Superior temporal gyrus (tissue), 1 donor: Measurements from ENCODE around the gene UXS1.

ENCODE experiments used
- DNase-seq: peaks from one replicate; pipeline ENCODE4 v3.0.0-alpha.2; 2016; ENCODE audit errors: extremely low spot score

UXS1 gene

DNA sequence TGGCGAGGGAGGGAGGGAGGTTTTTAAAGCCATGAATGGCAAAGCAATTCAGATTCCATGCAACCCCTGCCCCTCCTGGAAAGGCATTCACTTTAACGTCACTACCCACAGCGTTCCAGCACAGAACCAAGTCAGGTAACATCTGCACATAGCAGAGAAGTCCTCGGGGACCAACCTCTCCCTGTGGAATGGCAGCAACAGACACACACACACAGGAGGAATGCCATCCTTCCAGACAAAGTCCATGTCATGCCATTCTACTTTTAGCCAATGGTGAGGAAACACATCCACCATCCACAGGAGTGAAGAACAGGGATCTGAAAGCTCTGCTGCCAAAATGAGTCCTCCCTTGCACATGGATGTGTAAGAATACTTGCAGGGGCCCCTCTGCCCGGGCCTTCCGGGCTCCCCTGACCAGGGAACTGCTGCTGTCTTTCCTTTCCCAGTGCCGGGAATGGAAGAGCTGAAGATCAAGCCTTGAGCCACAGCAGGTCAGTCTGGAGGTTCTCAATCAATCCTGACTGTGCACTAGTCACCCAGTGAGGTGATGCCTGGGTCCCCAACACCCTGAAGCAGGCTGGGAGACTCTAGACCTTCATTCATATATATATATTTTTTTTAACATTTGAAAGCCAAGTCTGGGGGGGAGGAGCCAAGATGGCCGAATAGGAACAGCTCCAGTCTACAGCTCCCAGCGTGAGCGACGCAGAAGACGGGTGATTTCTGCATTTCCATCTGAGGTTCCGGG, 63.7 kb downstream of the UXS1 start:
- DNase-seq, result no peak

DNA sequence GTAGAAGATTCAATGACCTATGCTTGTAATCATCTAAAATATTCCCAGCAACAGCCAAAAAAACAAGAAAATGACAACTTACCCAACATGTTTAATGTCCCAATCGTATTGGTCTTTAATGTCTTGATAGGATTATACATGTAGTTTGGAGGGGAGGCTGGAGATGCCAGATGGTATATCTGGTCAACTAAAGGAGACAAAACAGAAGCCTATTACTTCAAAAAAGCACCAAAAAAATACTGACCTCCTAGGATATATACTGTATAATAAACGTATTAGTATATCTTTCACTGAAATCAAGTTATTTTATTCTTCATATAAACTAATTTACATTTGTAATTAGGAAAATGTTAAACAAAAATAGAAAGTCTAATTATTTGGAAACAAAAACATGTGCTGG, 64.5 kb downstream of the UXS1 start:
- DNase-seq, result no peak

DNA sequence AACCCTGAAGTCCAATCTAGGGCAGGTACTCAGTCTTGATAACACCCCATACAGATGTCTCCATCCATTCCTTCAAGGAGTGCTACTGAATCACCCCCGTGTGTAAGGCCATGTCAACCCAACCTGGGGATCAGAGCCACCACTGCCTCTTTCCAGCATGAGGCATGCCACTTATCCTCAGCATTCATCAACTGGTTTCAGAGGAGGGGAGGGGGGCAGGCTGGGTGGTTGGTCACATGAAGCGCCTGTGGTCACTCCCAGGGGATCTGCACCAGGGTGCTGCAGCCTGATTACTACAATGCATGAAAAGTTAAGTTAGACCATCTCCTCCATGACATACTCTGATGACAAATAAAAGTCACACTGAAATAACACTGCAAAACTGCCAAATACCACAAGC, 65.0 kb downstream of the UXS1 start:
- DNase-seq, result no peak

- no peak for DNase-seq
These were observed 66.3 kb downstream of the UXS1 start for GRCh38 chr2:106127776-106128268.

- no peak for DNase-seq
These were observed 66.8 kb downstream of the UXS1 start for GRCh38 chr2:106127282-106127771.

DNA sequence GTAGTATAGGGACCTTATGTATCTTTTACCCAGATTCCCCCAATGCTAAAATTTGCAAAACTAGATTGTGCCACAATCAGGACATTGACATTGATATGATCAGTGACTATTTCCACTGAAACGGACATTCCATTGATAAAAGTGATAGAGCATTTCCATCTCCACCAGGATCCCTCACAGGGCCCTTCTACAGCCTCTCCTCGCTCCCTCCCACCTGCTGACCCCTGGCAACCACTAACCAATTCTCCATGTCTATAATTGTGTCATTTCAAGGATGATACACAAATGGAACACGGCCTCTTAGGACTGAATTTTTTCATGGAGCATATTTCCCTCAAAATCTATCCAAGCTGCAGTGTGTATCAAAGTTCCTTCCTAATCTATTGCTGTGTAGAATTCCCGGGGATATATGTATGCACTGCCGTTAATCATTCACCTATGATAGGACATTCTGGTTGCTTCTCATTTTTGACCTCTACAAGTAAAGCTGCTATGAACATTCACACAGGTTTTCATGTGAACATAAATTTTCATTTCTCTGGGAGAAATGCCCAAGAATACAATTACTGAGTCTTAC, 67.3 kb downstream of the UXS1 start:
- no peak for DNase-seq

GRCh38 chr2:106126295-106126694, 67.8 kb downstream of the UXS1 start:
- no peak for DNase-seq

DNA sequence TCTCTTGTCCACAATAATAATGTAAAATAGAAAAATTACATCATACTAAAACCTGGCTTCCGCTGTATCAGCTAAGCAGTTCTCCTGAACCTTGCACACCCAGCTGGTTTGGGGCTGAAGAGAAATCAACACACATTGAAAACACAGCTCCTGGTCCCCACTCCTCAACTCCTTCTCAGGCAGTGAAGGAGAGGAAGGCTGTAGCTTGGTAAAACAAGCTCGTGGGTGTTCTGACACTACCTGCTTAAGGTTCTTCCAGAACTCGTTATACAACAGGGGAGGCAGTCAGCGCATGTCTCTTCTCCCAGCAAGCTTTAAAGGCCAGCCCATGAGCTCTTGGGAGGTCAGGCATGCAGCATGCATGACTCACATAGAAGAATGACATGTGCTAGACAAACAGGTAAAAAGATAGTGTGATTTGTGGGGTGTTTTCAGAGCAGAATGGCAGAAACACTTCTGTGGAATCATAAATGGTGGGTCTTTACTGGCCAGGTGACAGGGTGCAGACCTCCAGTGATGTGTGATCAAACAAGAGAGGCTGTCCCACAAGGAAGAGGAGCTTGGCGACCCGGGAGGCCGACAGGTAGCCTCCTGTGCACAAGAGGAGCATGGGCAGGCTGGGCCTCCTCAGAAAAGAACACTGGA, 69.1 kb downstream of the UXS1 start:
- DNase-seq, result no peak

GRCh38 chr2:106124106-106124756, 69.9 kb downstream of the UXS1 start:
- no peak for DNase-seq

DNA sequence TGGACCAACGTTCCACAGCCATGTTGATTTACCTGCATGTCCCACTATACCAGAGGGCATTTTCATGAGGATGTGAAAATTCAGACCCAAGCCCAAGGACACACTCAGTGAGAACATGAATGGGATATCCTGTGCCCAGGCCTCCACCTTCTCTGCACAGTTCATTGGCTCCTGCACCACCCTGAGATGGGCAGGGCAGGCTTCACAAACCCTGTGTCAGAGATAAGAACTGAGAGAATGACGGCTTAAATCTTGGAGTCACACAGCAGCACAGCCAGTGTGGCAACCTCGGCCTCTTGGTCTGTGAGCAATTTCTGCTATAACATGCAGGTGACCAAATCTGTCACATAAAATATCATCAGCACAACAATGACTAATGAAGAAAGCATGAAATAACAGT, 71.9 kb downstream of the UXS1 start:
- DNase-seq, result no peak

GRCh38 chr2:106120432-106120831, 73.7 kb downstream of the UXS1 start:
- no peak for DNase-seq

- DNase-seq, result no peak
These were observed 75.0 kb downstream of the UXS1 start for GRCh38 chr2:106119074-106119473.

DNA sequence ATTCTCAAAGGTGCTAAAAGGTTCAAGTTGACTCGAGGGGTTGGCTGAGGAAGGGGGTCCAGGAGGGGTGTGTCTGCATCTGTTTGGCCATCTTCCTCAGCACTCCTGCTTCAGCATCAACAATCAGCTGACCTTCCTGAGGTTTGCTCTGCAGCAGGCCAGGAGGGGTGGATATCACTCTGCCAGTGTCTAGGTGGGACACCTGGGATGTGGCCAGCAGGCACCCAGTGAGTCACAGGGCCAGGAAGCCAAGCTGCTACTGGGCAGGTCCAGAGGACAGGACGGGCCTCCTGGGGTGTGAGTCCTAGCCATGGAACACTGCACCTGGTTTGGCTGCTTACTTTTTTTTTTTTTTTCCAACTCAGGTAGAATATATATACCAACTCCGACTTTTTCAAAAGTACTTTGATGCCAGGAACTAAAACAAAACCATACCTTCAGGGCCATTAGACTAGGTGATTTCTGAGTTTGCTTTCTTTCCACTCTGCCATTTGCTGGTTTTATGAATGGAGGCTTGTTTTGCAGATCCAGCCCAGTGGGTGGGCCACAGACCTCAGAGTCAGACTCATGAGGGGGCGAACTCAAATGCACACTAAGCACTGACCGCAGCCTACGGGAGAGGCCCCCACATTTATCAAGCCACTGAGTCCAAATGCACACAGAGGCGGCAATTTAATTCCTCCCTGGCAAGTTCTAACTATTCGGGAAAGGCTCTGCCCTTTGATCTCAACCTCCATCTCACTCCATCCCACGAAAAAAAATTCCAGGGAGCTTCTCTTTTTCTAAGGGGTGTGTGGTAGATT, 76.0 kb downstream of the UXS1 start:
- no peak for DNase-seq

DNA sequence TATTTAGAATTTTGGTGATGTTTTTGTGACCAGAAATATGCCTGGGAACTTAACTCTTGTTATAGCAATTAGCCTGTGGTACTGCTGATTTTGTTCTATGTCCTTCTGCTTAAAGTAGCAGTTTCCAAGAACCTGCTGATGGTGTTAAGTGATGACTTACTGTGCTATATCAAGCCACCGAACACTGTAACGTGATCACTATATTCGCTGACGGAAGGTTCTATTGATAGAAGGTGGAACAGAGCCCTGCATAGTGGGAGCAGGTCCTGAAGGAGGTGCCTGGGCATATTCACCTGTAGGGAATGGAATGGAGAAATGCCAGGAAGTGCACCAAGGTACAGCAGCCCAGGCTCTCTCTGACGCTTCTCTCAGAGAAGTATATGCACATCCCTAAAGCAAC, 76.8 kb downstream of the UXS1 start:
- peak; percentile 32 for DNase-seq

DNA sequence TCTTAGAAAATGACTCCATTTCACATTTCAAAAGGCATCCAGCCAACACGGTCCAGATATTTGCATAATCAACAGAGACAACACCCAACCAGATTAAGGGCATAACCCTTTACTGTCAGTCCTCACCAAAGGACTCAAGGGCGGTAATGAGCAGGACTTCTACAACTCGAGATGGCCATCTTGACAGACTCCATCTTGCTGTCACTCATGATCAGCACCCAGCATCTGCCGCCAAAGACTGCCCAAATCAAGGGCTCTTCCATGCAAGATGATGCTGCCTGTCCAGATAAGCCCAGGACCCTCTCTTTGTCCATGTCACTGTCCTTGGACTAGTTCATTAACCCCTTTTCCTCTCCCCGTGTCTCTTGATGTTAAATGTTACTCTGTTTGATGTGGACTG, 77.9 kb downstream of the UXS1 start:
- DNase-seq, result no peak

DNA sequence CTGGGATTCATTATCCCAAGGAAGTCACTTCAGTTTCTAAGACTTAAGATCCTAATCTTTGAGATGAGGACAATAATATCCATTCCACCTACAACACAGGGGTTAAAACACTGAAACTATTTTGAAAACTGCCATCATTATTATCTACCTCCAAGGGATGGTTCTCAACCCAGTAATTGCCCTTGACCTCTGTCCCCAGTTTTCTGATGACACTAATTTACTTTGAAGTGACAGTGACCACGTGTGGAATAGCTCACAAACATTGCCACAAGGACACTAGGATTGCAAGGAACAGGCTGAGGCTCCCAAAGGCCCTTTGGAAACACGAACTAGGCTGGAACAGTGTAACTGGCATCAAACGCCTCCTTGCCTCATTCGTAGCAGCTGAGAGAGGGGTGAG, 78.4 kb downstream of the UXS1 start:
- no peak for DNase-seq

- no peak for DNase-seq
These were observed 78.9 kb downstream of the UXS1 start for GRCh38 chr2:106115250-106115649.

DNA sequence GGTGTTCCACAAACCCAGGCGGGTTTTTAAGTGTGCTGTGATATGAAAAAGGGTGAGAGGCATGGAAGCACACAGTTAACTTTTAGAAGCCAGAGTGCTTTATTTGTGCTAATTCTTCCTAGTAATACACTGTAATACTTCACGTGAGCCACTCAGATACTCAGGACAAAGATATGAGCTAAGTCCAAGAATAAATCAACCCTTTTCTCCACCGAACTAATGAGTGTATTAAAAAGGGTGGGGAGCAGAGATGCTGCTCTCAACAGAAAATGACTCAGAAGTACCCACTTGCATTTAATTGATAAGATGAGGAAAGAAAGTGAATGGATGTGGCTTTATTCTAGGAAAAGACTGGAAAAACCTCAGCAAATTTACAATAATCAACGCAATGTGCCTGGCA, 79.9 kb downstream of the UXS1 start:
- no peak for DNase-seq

DNA sequence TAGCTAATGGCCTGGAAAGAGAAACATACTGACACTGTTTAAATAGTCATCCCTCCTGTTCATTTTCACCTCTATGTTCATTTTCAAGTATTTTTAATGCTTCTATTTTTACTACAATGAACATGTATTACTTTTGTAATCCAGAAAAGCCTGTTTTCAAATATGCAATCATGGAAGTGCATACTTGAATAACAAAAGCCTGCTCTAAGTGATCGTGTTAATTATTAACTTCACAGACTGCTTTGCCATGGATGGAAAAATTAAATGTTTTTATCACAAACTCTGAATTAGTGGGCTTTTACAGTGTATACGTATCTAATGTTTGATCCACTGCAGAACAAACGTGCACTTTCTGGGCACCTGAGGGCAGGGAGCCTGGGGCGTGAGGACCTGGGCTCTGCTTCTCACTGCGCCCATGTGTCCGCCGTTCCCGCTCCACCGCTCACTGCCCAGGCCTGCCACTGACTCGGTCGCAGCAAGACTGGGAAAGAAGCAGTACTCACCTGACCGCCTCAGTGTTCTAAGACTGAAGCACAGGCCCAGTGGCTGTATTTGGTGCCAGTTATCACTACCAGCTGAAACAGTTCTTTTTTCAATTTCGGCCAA, 80.6 kb downstream of the UXS1 start:
- DNase-seq, result no peak

DNA sequence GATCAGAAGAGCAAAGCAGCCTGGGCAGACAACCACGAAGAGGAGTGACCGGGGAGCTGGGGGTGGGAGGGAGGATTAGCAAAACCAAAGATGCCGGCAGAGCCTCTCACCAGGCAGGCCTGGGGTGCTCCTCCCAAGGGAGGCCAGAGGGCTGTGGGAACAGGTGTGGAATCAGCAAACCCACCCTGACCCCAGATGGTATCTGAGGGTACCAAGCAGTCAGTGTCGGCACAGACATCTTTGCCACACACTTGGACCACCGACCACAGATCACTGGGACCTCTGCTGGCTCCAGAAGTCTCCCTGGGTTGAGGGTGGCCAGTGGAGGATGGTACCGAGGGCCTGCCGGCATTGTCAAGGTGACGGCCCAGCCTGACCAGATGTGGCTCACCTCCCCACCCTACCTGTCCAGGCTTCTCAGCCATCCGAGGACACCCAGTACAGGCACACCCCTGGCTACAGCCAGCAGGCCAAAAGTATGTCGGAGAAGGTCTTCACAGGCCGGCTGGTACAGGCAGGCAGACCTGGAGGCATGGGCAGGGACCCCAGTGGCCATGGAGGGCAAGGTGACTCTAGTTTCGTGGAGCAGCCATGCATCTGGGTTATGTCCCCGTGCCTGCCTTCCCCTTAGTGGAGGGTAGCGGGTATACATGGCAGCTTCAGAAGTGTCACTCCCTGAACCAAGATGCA, 82.1 kb downstream of the UXS1 start:
- no peak for DNase-seq
